Measurements from ENCODE around the gene PCMTD2. TPM values are rescaled to one million over a fixed set of nuclear protein-coding genes. Genes with fewer than 3 reads are reported as not detected.

Gene PCMTD2
- total and polyA plus RNA-seq, 2 of the 8 experiments (the other 6 are each of a cell fraction or from before 2014, with no cell fraction given): 21.4 to 55.1 TPM

DNA sequence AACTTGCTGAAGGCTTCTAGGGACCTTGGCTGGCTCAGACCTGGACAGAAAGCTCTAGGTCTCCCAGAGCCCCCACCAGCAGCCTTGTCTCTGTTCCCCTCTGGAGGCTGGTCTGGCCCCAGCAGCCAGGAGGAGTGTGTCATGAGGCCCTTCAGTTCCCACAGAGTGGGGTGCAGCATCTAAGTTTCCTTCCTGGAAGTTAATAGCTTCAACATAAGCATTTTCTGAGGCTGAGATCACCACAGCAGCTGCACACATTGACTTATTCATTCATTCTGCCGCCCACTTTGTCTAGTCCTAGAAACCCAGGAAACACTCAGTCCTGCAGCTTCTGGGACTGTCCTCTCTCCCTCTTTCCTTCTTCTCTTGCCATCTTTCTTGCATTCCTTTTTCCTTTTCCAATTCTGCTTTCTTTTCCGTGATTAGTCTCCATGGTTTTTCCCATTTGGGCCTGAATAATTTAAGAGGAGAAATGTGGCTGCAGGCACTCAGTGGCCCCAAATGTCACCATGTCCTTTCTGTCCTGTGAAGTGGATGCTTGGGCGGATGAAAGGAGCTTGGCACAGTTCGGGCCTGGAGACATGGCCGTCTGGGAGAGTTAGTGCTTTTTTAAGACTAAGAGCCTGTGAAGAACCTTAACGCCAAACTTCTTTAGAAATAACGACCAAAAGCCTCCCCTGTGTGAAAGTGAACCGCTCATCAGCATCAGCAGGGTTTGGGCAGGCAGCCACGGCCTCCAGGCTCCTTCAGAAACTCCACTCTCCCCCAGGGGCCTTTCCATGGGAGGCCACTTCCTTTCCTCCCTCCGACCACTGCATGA lies 31.0 kb upstream of the PCMTD2 start (continued):
- TF ChIP-seq KDM4A (IDR thresholded peaks at IDR 0.05; ENCODE audit: low read depth, low read length, severe bottlenecking): no peak
- no peak for TF ChIP-seq RAD21 (IDR thresholded peaks at IDR 0.05 in 1 of 2, conservative IDR thresholded peaks at IDR 0.05 in 1 of 2; ENCODE audit: low read depth in 2 of 2, low read length in 2 of 2)
- no peak for TF ChIP-seq TCF12 (IDR thresholded peaks at IDR 0.05; ENCODE audit: low read depth, low read length)
- TF ChIP-seq GTF2F1 (IDR thresholded peaks at IDR 0.05; ENCODE audit: borderline replicate concordance, low read depth, low read length): no peak
- TF ChIP-seq MAFK (IDR thresholded peaks at IDR 0.05; ENCODE audit: low read depth, low read length): no peak
